NCI-H1417 treated with DMSO at 0.1 percent for 48 hours (cell line): ENCODE measurements around the gene HOXB5.

ENCODE experiments used
- DNase-seq: peaks from one replicate; lab custom pipeline; 2025; lab: John Stamatoyannopoulos, UW

Gene HOXB5

DNA sequence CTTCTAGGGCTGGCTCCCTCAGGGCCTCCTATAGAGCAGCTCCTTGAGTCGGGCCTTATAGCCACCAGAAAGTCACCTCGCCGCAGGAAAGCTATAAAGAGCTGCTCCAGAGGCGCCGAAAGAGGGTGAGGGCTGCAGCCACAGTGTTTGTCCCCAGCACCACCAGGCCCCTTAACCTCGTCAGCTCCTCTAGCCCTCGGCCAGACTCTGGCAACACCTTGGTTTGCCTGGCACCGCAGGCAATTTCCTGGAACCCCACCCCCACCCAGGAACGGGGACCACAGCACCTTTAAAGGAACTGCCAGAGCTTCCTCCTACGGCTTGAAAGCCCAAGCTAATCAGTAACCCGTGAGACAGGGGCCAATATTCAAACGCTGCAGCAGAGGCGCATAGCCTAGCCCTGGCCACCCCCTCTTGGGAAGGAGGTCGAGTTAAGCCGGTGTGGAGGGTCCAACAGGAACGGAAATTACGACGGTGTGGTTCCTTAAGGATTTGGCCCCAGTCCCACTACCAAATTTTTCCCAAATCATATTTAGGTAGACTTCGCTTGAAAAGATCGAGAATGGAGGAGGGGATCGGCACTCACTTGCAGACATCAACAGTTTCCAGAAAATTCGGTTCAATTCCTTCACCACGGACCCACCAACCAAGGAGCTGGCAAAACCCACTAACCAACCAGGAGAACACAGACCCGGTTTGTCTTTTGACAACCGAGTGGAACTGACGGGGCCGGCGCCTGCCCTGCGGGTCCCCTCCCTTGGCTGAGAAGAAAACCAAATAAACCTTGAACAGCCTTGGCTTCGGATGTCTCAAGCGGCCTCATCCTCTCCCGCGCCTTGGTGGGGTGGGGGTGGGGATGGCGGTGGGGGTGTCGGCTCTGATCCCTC, 8.2 kb upstream of the HOXB5 start:
- DNase-seq: no peak

DNA sequence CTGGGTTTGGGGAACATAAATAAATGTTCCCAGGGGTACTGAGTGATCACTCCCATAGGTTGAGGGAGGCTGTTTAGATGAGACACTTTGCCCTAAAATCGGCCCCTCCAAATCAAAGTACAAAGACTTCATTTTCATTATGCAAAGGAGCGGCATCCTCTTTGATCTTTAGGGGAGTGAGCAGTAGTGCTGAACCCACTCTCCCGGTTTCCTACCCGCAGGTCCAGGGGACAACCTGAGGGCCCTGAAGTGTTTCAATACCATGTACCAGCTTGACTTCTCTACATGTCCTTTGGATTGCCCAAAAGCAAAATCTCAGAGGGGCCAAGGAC, 7.6 kb upstream of the HOXB5 start:
- DNase-seq: no peak

DNA sequence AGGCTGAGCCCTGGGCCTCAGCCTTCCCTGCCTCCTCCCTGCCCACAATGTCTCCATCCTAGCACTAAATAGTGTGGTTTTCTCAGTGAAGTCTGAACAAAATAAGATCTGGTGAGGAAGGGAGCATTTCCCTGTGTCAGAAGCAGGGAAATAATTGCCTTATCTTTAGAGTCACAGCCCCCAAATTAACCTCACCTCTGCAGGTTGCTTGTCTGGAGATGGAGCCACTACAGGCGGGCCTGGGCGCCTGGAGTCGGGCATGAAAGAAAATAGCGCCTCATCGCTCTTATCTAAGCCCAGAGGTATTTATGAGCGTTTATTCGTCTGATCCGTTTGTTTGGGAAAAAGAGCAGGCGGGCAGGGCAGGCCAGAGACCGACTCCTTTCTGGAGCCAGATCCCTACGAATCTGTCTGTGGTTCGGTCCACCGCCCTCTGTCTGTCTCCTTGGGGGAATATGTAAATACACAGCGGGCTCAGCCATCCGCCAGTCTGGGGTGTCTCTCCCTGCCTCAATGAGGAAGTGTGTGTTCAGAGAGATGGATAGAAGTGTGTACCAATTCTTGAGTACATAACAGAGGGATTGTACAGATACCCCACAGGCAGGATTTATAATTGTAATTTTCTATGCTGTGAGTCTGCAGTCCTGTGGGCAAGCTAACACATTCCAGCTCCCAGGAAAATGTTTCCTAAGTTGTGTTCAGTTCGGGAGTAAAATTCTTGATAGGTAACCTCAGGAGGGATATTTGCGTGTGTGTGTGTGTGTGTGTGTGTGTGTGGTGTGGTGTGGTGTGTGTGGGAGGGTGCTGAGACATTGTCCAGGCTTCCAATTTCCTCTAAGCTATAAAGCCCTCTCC, 6.9 kb upstream of the HOXB5 start:
- DNase-seq: no peak

DNA sequence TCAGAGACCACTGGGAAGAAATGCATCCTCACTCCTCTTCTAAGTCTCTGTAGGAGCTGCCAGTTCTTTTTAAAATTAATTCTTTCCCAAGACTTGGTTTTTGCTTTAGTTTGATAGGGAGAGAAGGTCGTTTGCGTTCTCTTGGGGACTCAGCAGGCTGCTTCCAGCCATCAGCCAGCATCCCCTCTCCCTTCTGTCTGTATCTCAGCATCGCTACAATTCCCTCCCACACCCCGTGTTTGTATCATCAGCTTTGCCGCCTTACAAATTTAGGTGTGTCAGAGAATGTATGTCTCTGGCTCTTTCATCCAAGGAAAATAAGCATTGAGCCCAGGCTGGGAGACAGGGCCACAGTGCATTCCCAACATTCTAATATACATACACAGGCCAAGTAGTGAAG, 5.8 kb upstream of the HOXB5 start:
- DNase-seq: no peak

DNA sequence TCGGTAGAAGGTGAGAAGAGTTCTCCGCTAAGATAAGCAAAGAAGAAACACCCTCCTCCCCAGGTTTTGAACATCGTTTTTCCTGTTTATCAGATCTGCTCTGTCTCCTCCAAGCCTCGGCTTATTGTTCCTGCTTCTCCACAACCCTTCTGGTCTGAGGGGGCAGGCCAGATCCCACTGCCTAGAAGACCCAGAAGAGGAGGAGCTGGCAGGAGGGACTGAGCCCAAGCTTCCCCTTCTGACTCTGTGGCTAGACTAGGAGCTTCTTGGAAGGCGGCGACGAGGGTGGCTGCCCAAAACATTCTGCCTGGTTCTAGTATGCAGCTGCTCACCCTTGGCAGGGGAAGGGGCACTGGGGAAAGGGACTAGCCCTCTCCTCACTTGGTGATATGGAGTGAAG, 5.2 kb upstream of the HOXB5 start:
- no peak for DNase-seq

DNA sequence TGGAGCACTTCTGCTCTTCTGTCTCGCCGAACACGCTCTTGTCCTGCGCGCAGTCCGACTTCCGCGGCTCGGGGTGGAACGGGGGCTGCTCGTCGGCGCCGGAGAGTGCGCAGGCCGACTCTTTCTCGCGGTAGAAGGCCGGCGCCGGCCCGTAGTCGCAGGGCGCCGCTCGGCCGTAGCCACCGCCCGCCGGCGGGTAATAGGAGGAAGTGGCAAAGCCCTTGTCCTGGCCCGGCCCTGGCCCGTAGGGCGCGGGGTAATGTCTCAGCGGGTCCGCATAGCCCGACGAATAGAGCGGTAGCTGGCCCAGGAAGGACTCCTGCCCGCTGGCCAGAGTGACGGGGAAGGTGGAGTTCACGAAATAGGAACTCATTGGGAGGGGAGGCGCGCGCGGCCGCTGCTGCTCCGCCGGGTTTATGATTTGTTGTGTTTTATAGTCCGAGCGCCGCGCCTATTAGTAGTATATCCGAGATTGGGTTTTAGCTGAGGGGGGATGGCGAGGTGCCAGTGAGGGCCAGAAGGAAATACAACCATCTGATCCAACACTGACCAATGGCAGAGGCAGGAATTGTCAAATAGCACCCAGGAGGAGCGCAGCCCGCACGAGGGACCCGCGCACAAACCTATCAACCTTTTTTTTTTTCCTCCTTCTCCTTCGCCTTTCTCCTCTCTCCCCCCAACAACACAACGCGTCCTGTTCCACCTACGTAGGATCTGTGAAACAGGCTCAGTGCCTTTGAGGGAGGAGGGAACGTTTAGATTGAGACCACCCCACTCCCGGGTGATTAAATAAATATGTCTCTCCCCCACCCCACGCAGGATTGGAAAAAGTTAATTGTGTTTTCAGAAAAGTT, 4.4 kb upstream of the HOXB5 start:
- DNase-seq: no peak

DNA sequence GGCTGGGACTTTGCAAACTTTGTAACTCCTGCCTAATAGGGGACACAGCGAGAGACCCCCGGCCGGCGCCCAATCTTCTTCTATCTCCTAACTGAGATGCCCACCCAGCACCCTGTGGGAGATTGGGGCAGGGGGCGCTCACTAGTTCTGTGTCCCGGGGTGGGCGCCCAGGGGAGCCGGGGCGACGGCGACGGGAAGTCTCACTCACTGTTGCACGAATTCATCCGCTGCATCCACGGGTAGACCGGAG, 3.9 kb upstream of the HOXB5 start:
- DNase-seq: no peak

DNA sequence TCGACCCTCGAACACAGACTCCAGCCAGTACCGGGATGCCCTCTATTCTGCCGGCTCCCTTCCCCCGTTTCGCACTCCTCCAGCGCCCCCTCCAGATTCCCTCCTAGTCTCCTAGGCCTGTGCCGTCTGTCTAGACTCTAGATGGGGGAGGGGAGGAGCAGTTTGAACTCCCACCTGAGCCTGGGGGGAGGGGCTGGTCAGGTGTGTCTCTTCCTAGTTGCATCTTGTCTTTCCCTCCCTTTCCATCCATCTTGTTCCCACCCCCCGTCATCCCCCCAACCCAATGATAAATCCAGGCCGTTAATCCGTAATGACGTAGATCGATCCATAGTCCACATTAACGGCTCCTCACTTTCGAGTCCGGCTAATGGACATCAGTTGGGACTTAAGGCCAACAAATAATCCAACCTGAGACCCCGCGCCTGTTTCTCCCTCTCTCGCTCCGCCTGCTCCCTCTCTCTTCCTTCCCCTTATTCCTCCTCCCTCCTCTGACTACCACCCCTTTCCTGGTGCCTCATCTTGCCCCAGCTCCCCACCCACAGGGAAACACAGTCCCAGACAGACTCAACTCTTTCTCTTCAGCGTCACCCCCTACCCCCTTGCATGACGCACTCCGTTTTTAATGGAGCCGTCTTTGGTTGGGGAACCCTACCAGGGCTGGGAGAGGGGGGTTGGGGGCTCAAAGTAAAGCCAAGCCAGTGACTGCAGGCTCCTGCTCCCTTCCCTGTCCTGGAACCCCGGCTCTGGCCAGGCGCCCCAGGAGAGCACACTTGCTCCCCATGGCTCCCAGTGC, 3.4 kb upstream of the HOXB5 start:
- DNase-seq: no peak

DNA sequence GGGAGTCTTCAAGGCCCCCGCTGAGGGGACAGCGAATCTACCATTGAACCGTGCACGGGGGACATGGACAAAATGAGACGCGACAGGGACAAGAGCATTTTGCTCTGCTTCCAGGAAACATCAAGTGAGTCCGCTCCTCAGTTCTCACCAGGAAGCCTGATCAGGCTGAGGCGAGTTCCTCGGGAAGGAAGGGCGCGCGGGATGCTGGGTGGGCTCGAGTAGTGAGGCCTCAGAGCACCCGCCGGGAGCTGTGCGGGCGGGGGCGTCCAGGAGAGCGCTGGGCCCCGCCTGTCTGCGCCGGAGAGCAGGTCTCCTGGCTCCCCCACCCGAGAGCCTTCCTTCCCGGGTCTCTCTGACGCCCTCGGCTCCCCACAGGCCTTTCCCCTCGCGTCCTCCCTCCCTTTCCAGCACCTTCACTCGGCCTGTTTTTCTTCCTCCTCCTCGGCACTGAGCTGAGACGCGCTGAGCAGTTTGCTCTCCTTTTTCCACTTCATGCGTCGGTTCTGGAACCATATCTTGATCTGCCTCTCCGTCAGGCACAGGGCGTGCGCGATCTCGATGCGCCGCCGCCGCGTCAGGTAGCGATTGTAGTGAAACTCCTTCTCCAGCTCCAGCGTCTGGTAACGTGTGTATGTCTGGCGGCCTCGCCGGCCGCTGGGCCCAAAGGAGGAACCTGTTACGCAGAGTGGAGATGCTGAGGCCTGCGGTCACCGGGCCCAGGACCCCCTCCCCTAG, 2.6 kb upstream of the HOXB5 start:
- no peak for DNase-seq

DNA sequence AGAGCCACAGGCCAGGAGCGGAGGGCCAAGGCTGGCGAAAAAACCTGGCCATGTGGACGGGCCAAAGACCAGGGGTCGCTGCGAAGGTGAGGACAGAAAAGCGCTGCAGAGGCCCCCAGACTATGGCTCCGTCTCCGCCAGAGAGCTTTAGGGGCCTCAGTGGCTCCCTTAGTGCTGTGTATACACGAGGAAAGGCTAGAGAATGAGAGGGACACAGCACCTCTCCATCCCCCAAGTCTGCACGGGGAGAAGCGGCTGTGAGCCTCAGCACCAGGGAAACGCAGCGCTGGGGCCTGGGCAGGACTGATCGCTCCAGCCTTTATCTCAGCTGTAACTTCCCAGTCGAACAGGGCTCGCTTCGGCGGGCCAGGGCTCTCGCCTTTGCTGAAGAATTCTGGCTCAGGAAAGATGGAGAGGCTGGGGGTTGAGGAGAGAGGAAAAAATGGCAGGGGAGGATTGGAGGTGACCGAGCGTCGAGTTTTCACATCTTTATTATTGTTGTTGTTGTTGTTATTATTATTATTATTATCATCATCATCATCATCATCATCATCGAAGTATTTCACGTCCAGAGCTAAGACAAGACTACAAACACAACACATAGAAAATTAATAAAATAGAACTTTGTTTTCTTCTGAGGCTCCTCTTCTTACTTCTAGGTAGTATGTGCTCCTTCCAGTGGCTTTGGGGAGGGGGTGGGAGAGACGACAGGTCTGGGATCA, 1.9 kb upstream of the HOXB5 start:
- DNase-seq: no peak

DNA sequence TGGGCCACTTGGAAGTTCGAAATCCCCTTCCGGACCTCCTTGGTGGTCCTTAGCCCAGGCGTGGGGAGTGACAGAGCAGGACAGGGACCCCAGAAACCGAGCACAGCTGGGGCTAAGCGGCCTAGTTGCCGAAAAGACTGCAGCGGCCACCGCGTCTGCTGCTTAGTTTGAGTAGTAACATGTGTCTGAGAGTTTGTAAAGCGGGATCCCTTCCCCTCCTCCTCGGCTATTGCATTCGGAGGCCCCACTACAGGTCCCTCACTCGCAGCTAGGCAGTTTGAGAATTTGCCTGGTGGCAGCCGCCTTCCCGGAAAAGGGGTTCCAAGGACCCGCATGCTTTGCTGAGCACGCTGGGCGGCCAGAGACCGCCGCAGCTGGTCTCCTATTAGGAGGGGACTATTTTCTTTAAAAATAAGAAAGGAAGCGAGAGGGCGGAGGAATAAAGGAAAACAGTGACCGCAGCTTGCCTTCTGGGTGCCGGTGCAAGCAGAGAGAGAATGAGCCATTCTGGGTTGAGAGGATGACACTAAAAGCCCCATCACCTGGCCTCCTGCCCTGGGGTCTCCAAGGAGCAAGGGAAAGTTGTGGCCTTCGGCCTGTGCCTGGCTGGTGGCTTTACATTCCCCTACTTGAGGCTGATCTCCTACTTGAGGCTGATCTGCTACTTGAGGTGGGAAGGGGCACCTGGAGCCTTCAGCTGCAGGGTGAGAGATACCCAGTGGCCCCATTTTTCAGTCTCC, 1.1 kb upstream of the HOXB5 start:
- DNase-seq: no peak

DNA sequence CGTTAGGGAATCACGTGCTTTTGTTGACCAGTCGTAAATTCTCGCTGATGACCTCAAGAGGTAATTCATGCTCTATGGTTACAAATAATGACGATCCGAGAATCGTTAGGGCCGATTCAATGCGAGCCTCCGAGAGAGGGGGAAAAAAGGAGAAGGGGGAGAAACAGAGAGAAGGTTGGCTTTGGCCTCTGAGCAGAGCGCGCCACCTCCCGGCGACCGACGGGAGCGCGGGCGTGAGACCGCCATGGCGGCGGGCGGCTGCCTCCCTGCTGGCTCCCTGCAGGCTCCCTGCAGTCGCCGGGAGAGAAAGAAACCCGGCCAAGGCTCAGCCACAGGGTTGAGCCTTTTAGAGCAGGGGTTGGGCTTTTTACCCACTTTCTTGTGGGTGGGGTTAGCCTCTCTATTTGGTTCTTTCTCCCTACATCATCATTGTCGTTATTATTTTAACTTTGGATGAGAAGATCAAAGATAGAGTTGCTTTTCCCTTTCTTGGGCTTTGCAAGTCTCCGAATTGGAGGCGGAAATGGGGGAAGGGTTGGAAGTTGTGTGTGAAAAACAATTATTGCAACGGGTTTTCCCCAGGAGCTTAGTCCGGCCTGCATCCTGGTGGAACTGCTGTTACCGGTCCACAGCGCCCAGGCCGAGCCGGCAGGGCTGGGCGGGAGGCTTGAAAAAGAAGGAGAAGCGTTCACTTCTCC, 410 bp upstream of the HOXB5 start:
- peak; percentile 83 for DNase-seq

DNA sequence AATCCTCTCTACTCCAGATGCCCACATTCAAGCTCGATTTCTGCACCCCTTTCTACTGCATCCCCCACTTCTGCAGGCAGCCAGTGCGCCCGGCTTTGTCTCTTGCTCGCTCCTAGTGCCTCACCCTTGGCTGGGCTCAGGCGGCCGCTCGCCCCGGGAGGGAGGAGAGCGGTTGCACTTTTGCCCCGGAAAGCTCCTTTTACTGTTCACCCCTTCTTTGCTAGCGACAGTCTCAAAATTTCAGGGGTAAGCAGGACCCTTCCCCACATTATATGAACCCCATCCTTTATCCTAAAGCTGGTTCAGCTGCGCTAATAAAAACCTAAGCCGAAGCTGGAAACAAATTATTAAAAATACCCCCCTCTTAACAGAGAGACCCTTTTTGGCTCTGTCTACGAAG, 1.0 kb downstream of the HOXB5 start:
- DNase-seq: no peak

DNA sequence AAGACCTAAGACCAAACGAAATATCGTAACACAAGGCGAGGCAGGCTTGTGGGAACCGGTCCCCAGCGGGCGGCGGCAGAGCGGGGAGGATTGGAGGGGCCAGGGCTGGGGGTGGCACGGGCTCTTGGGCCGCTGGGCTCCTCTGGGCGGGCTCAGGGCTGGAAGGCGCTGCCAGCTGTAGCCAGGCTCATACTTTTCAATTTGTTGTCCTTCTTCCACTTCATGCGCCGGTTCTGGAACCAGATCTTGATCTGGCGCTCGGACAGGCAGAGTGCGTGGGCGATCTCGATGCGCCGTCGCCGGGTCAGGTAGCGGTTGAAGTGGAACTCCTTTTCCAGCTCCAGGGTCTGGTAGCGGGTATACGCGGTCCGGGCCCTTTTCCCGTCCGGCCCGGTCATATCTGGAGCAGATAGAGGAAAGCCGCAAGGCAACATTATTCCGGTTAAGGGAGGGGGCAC, 1.5 kb downstream of the HOXB5 start:
- no peak for DNase-seq

DNA sequence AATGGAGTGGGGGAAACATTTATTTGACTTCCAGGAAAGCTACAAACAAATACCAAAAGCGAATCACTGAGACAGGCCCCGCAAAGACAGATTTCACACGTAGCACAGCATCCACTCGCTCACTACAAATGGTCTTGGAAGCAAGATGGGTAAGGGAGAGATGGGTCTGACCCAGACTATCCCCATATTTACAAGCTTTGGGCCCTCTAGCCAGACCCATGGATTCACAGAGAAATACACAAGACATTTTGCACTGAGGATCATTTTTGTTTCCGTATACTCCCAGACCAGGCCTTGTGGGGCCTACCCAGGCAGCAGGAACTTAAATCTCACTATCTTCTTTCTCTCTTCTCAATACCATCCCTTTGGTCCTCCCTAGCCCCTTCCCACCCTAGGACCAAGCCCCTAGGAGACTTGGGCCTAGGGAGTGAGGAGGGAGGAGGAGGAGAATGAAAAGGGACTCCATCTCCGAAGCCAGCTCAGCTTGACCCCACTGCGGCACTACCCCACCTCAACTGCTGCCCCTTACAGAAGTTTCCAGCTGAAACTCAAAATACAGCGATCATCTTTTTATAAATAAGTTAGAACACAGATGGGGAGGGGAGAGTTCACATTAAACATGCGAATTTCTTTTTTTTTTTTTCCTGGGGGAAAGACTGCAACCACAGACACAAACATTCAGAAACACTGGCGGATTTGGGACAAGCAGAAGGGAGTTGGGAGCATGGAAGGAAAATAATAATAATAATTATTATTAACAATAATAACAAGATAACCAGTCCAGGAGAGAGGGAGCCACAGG, 2.1 kb downstream of the HOXB5 start:
- no peak for DNase-seq

DNA sequence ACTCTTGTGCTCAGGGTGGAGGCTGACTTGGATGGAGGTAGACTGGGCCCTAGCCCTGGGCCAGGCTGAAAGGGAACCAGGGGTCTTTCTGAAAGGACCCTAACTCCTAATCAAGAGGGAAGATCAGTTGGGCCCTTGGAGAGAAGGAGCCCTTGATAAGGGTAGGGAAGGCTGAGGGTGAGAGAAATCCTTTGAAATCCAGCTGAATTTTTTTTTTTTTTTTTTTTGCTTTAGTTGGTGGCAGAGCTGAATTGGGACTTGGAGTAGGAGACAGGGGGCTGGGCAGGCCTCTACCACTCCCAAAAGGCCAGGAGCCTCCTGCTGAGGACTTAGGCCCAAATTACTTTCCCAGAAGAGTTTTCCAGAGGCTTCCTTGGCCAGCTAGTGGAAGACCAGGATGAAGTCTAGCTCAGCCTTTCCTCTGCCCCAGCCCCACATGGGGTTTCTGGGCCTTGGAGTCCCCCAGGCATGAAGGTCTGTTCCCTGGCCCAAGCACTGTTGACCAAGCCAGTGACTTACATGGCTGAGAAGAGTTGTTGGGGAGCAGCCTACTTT, 2.9 kb downstream of the HOXB5 start:
- no peak for DNase-seq

DNA sequence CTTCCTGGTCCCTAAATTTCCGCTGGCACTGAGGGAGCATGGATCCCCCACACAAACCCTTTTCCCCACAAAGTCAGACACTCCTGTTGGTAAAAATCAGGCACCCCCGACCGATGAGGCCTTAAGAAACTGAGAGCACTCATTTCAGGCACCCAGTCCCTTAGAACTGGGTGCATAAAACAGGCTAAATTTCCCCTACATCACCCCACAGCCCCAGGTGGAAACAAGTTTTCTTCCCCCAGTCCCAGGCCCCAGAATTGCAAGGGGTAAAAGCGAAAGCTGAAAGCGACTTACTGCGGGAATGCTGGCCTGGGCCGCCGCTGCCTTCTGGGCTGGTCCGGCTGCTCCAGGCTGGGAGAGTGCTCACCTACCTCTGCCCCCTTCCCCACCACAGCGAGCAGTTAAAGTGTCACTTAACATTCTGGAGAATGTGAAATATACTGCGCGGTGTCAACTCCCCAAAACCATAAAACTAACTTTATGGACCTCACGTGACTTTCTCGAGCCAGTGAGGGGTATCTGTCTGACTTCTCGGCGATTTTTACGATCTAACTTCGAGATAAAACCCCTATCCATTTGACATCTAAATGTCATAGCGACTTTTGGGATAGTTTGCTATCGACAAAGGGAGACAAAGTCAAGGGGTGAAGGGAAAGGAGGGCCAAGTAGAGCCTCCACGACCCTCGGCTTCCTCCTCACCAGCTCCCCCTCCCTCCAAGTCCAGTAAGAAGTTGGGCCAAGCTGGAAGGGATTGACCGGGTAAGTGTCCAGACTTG, 3.6 kb downstream of the HOXB5 start, which contains the start of gene HOXB3:
TSS of gene HOXB3 (minus strand) at position 411 of the 776 bp plus-strand sequence. CDS start 37,767 bp downstream, outside the sequence.
- no peak for DNase-seq
